Heart left ventricle (tissue), 16 donors: Measurements from ENCODE around the gene CASP1. TPM values are rescaled to one million over a fixed set of nuclear protein-coding genes. Genes with fewer than 3 reads are reported as not detected.
"Not testable (repeated sequence)": the region's sequence is repeated elsewhere in the genome, so short reads cannot be mapped to it uniquely, and the experiment has no call there.

Source experiments
- ATAC-seq, 4 donors: fragments of 200-7000 bp; cut with Tn5 transposase; one replicate each; pipeline ENCODE4 v1.9.1; 2020 to 2022; ENCODE audit warnings: moderate library complexity in 4 of 4, mild to moderate bottlenecking in 3 of 4, moderate number of reproducible peaks in 1 of 4
- DNase-seq, 5 donors: peaks; one replicate each; pipeline ENCODE4 v3.0.0-alpha.2; 2020
- H3K27ac ChIP-seq, 12 donors: fragments of 200-600 bp; sonication (generic) in 4 of 12; one replicate each; pipeline versions ENCODE4 v1.5.0 to v1.8.0; 2016 to 2022; ENCODE audit warnings: mild to moderate bottlenecking in 2 of 12
- H3K27me3 ChIP-seq, 9 donors: fragments of 200-600 bp; sonication (generic) in 2 of 9; one replicate each; pipeline versions ENCODE4 v1.5.1 to v1.8.0; 2016 to 2022; ENCODE audit warnings: mild to moderate bottlenecking in 3 of 9
- H3K36me3 ChIP-seq, 9 donors: fragments of 200-600 bp; sonication (generic) in 2 of 9; one replicate each; pipeline versions ENCODE4 v1.5.0 to v1.8.0; 2018 to 2022; ENCODE audit warnings: mild to moderate bottlenecking in 2 of 9
- H3K4me1 ChIP-seq, 12 donors: fragments of 200-600 bp; sonication (generic) in 4 of 12; one replicate each; pipeline versions ENCODE4 v1.5.0 to v1.8.0; 2016 to 2022; ENCODE audit warnings: mild to moderate bottlenecking in 3 of 12
- H3K4me3 ChIP-seq, 12 donors: fragments of 200-600 bp; sonication (generic) in 4 of 12; one replicate each; pipeline versions ENCODE4 v1.5.0 to v1.8.0; 2017 to 2022; ENCODE audit warnings: mild to moderate bottlenecking in 9 of 12, moderate library complexity in 4 of 12
- H3K9me3 ChIP-seq, 12 donors: fragments of 200-600 bp; sonication (generic) in 4 of 12; one replicate each; pipeline versions ENCODE4 v1.5.0 to v1.8.0; 2016 to 2022; ENCODE audit warnings: mild to moderate bottlenecking in 1 of 12
- CTCF ChIP-seq, 12 donors: fragments of 200-600 bp; sonication (generic) in 4 of 12; IDR thresholded peaks; one replicate each; pipeline versions ENCODE4 v1.5.0 to v1.8.0; 2018 to 2022; ENCODE audit warnings: antibody characterized with exemption in 12 of 12, mild to moderate bottlenecking in 5 of 12
- POLR2A ChIP-seq, 2 donors: fragments of 450-650 bp; IDR thresholded peaks; one replicate each; pipeline ENCODE4 v1.6.1; 2017; ENCODE audit warnings: antibody characterized with exemption in 2 of 2, mild to moderate bottlenecking in 2 of 2, moderate library complexity in 2 of 2
- WGBS, 4 donors: extraction: QIAGEN DNeasy Blood & Tissue Kit in 2 of 4; methylation state at CpG; one replicate each; pipeline versions ENCODE4 v1.1.5 to v1.1.7; 2013 to 2018; 5-methylcytosine and 5-hydroxymethylcytosine counted together
- intact Hi-C, 10 donors: fragments of 100-400 bp; cut with DNase I; formaldehyde crosslinking; loops; one replicate each; pipeline versions ENCODE4 v1.11.1 to v1.14.2; 2022
- polyA plus RNA-seq, 2 donors: library from polyadenylated mRNA; stranded (reverse); fragments of 200-250 nt; gene quantifications; one replicate each; pipeline ENCODE4 v1.2.3, GENCODE V29; 2013
- total RNA-seq, 9 donors: library from RNA; depleted of rRNA in 2 of 9; stranded (reverse); fragments of >200 nt in 2 of 9; fragmentation: NEBNext Ultra II Directional in 3 of 9; extraction: Animal tissue kit (Norgen Biotek cat#: 25700) in 3 of 9; gene quantifications; one replicate each; pipeline versions ENCODE4 v1.1.0 to v1.2.4, GENCODE V29; 2016 to 2023
- donor health status: ischemic (EF 13 %, LVEDD 7.1; RV severe dilation, severe dysfunction).
- donor health status: healthy with polysubstance abuse.
- donor health status: DM: no; HTN: yes; CAD: no.
- donor health status: DM: no; HTN: no; CAD: no.
- donor health status: ischemic (EF 25% LVEDD 6.9; RV normal size, moderate dysfunction).
- donor health status: ischemic (EF 25% LVEDD 5.7; RV mildly dilated, moderate dysfunction).
- donor health status: healthy.
- donor health status: DM: yes; HTN: yes; CAD: no.
- donor health status: ischemic (EF 35%, LVEDD 5.7; RV mildly dilated, moderate dysfunction).
- donor health status: nonischemic (EF 11% LVEDD 7.7; RV severe dilation, severe dysfunction).
- donor health status: DM: yes; HTN: yes; CAD: no.
- donor health status: PGD.
- donor health status: ischemic (EF 29% LVEDD 5.4; RV normal size, mild dysfunction).
- donor health status: nonischemic (EF 23%, LVEDD 6.1; RV moderate dilation, normal function).

The CASP1 gene
- total and polyA plus RNA-seq, 11 donors = 2.8 to 68.4 (median 7.8) TPM

GRCh38 chr11:105070306-105070705 lies 35.4 kb upstream of the CASP1 start:
- no peak for DNase-seq
- no peaks in the 10 kb centered on the region for H3K27me3 ChIP-seq
- H3K9me3 ChIP-seq = no peaks in the 10 kb centered on the region
- no peak for ATAC-seq
- H3K4me1 ChIP-seq = peaks cover 0 to 6% (median 0%) of the 10 kb centered on the region in 12 donors
- H3K27ac ChIP-seq = no peak overlapping the region
- peak overlapping the region in 1 of 12 donors; percentile 5 for H3K4me3 ChIP-seq
- intact Hi-C loops = no loop called here
- H3K36me3 ChIP-seq = no peaks in the 10 kb centered on the region
- WGBS, 4 donors = 84 to 94% (median 91%) methylated on average over 4 of the region's 4 CpGs
- no peak for TF ChIP-seq CTCF (IDR thresholded peaks at IDR 0.05)
- TF ChIP-seq POLR2A (IDR thresholded peaks at IDR 0.05) = no peak

DNA sequence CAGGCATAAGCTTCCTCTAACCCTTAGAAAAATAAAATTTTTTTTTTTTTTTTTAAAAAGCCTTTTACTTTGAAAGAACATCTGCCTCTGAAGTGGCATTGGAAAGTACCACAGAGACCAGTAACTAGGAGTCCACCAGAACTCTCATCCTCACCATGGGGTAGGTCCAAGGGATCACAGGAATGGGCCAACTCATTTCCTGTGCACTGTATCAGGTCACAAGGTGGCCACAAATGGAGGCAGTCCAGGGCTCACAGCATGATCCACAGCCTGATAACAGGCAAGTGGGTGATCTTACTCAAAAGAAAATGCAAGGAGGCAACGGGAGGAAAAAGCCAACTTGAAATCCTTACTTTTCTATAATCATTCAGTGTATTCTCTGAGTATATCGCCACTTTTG lies 34.8 kb upstream of the CASP1 start:
- H3K27me3 ChIP-seq, H3K36me3 ChIP-seq, DNase-seq, H3K27ac ChIP-seq, ATAC-seq, H3K9me3 ChIP-seq, intact Hi-C loops, H3K4me1 ChIP-seq, H3K4me3 ChIP-seq: not testable (repeated sequence)
- 50 to 97% (median 77%) methylated on average over 2 of the region's 2 CpGs for WGBS, 4 donors

DNA sequence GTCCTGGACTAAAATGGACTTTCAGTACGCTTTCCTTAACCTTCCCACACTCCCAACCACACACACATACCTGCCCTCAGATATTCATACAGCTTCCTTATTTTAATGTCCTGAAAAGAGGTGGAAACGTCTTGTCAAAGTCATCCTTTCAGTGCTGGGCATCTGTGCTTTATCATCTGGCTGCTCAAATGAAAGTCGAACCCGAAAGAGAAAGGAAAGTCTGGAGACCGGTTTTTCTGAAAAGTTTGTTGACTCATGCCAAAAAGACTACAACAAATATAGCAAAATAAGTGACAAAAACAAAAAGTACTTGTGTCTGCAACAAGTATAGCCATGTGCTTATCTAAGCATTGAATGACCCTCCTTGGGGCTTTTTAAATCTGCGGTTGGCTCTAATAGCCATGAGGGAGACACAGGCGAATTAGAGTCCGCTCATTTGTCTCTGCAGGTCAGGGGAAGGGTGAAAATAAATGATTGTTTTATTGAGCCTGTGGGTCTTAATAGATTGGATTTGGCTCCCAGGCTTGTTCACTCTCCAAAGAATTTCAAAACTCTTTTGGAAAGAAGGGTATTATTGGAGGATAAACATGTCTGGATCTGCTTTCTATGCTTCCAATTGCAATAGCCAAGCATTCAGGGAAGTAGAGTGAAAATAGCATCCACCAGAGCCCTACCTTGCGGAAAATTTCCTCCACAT lies 28.4 kb upstream of the CASP1 start:
- H3K4me3 ChIP-seq, H3K36me3 ChIP-seq, DNase-seq, H3K4me1 ChIP-seq, ATAC-seq, intact Hi-C loops, H3K27ac ChIP-seq, H3K27me3 ChIP-seq, H3K9me3 ChIP-seq: not testable (repeated sequence)
- WGBS, 4 donors = 58 to 79% (median 69%) methylated on average over 9 of the region's 9 CpGs

GRCh38 chr11:105057432-105057831 lies 22.5 kb upstream of the CASP1 start:
- DNase-seq (no peak), ATAC-seq (no peak)
- no peaks in the 10 kb centered on the region for H3K9me3 ChIP-seq
- no peaks in the 10 kb centered on the region for H3K4me1 ChIP-seq
- 60 to 69% (median 64%) methylated on average over 4 of the region's 4 CpGs for WGBS, 4 donors
- H3K36me3 ChIP-seq = no peaks in the 10 kb centered on the region
- intact Hi-C loops = no loop called here
- H3K27me3 ChIP-seq = no peaks in the 10 kb centered on the region
- TF ChIP-seq CTCF (IDR thresholded peaks at IDR 0.05) (no peak), POLR2A (IDR thresholded peaks at IDR 0.05) (no peak)
- no peak overlapping the region for H3K27ac ChIP-seq
- no peak overlapping the region for H3K4me3 ChIP-seq

DNA sequence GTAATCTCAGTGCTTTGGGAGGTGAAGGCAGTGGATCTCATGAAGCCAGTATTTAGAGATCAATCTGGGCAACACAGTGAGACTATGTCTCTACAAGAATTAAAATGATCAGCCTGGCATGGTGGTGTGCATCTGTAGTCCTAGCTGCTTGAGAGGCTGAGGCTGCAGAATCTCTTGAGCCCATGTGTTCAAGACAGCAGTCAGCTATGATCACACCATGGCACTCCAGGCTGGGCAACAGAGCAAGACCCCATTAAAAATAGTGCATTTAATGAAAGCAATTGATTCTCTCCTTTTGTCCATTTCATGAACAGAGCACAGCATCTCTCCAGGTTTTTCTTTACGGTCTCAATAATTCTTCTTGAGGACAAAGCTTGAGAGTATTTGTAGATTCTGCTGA lies 21.5 kb upstream of the CASP1 start:
- 93 to 100% (median 96%) methylated on average over 1 of the region's 1 CpG for WGBS, 4 donors
- ATAC-seq = no peak
- H3K4me3 ChIP-seq = no peak overlapping the region
- H3K27ac ChIP-seq = no peak overlapping the region
- TF ChIP-seq POLR2A (IDR thresholded peaks at IDR 0.05) = no peak
- TF ChIP-seq CTCF (IDR thresholded peaks at IDR 0.05) = no peak
- H3K9me3 ChIP-seq = no peaks in the 10 kb centered on the region
- no peak for DNase-seq
- H3K4me1 ChIP-seq = no peaks in the 10 kb centered on the region
- intact Hi-C loops = no loop called here
- H3K36me3 ChIP-seq = no peaks in the 10 kb centered on the region
- H3K27me3 ChIP-seq = no peaks in the 10 kb centered on the region
